GM12875 (cell line): ENCODE results near the gene RSPRY1.
"Not testable (repeated sequence)": the region's sequence is repeated elsewhere in the genome, so short reads cannot be mapped to it uniquely, and the experiment has no call there.

ENCODE experiments used
- H3K4me3 ChIP-seq: one replicate; pipeline ENCODE4 v1.5.1; 2011; ENCODE audit warnings: low read depth, low read length, control low read depth
- CTCF ChIP-seq: IDR thresholded peaks from 2 replicates; pipeline ENCODE4 v1.5.1; 2011; ENCODE audit warnings: low read depth, mild to moderate bottlenecking, control low read depth, inconsistent platforms, low read length, moderate library complexity, borderline replicate concordance; ENCODE audit not compliant: insufficient read depth

Gene RSPRY1

GRCh38 chr16:57262841-57263540 lies 76.9 kb downstream of the RSPRY1 start:
- no peak overlapping the region for H3K4me3 ChIP-seq
- TF ChIP-seq CTCF = no peak

GRCh38 chr16:57263541-57264351 lies 77.6 kb downstream of the RSPRY1 start:
- H3K4me3 ChIP-seq = no peak overlapping the region
- TF ChIP-seq CTCF = no peak

- no peak for TF ChIP-seq CTCF
- no peak overlapping the region for H3K4me3 ChIP-seq
Measured at GRCh38 chr16:57264381-57264780, 78.3 kb downstream of the RSPRY1 start.

GRCh38 chr16:57264950-57265371 lies 78.8 kb downstream of the RSPRY1 start:
- no peak overlapping the region for H3K4me3 ChIP-seq
- no peak for TF ChIP-seq CTCF

- no peak overlapping the region for H3K4me3 ChIP-seq
Measured at GRCh38 chr16:57265850-57266530, 79.9 kb downstream of the RSPRY1 start.

GRCh38 chr16:57266531-57267260 lies 80.6 kb downstream of the RSPRY1 start:
- no peak for TF ChIP-seq CTCF
- no peak overlapping the region for H3K4me3 ChIP-seq

More at GRCh38 chr16:57265850-57266530, 79.9 kb downstream of the RSPRY1 start:
- no peak for TF ChIP-seq CTCF

- not testable (repeated sequence) for H3K4me3 ChIP-seq
Measured at GRCh38 chr16:57267343-57267742, 81.2 kb downstream of the RSPRY1 start.
